ENCODE measurements around the gene RND1. TPM values are rescaled to one million over a fixed set of nuclear protein-coding genes. Genes with fewer than 3 reads are reported as not detected.

The RND1 gene
- total RNA-seq, 2 donors from 2014 or later: 0.41 to 1.6 TPM

GRCh38 chr12:48822139-48822538, 43.5 kb downstream of the RND1 start:
- intact Hi-C loops (cut with DNase I): no loop called here
- no peaks in the 10 kb centered on the region for H3K27me3 ChIP-seq (replicated peaks; ENCODE audit: insufficient read depth)
- no peak for TF ChIP-seq POLR2A (IDR thresholded peaks at IDR 0.05)
- no peak for TF ChIP-seq CTCF (IDR thresholded peaks at IDR 0.05)
- no peak for TF ChIP-seq POLR2AphosphoS5 (IDR thresholded peaks at IDR 0.05)
- no peak overlapping the region for H3K4me3 ChIP-seq
- no peaks in the 10 kb centered on the region for H3K4me1 ChIP-seq (replicated peaks)
- no peaks in the 10 kb centered on the region for H3K9me3 ChIP-seq
- H3K36me3 ChIP-seq: no peaks in the 10 kb centered on the region
- WGBS: 84% methylated on average over 5 of the region's 5 CpGs
- no peak for DNase-seq (ENCODE audit: low spot score)
- no peak overlapping the region for H3K27ac ChIP-seq

GRCh38 chr12:48819986-48820725, 45.5 kb downstream of the RND1 start:
- TF ChIP-seq POLR2A (IDR thresholded peaks at IDR 0.05): no peak
- no peak for TF ChIP-seq POLR2AphosphoS5 (IDR thresholded peaks at IDR 0.05)
- no peak for TF ChIP-seq CTCF (IDR thresholded peaks at IDR 0.05)
- Histone ChIP-seq H3K9me3 (no peaks in the 10 kb centered on the region), H3K4me3 (no peak overlapping the region), H3K4me1 (replicated peaks) (peaks cover 2% of the 10 kb centered on the region), H3K36me3 (no peaks in the 10 kb centered on the region), H3K27me3 (replicated peaks; ENCODE audit: insufficient read depth) (no peaks in the 10 kb centered on the region), H3K27ac (no peak overlapping the region)
- DNase-seq (ENCODE audit: low spot score): no peak
- intact Hi-C loops (cut with DNase I): no loop called here
- WGBS: 68% methylated on average over 5 of the region's 5 CpGs

- Histone ChIP-seq H3K4me1 (replicated peaks) (peaks cover 2% of the 10 kb centered on the region), H3K36me3 (no peaks in the 10 kb centered on the region), H3K27me3 (replicated peaks; ENCODE audit: insufficient read depth) (no peaks in the 10 kb centered on the region), H3K4me3 (peak overlapping the region; percentile 59 to 69), H3K27ac (peak overlapping the region in 1 of 2 donors; percentile 61), H3K9me3 (no peaks in the 10 kb centered on the region)
- WGBS: 16% methylated on average over 37 of the region's 37 CpGs
- no peak for TF ChIP-seq POLR2AphosphoS5 (IDR thresholded peaks at IDR 0.05)
- no peak for TF ChIP-seq POLR2A (IDR thresholded peaks at IDR 0.05)
- no peak for TF ChIP-seq CTCF (IDR thresholded peaks at IDR 0.05)
- no peak for DNase-seq (ENCODE audit: low spot score)
- intact Hi-C loops (cut with DNase I): no loop called here
These were observed 46.7 kb downstream of the RND1 start for GRCh38 chr12:48818831-48819590.

- Histone ChIP-seq H3K27ac (peak within 1 kb of the TSS in 1 of 2 donors; percentile 61), H3K4me1 (replicated peaks) (peaks cover 2% of the 10 kb centered on the region), H3K36me3 (no peaks in the 10 kb centered on the region), H3K9me3 (no peaks in the 10 kb centered on the region), H3K4me3 (peak within 1 kb of the TSS; percentile 59 to 69), H3K27me3 (replicated peaks; ENCODE audit: insufficient read depth) (no peaks in the 10 kb centered on the region)
- intact Hi-C loops (cut with DNase I): no loop called here
- TF ChIP-seq POLR2A (IDR thresholded peaks at IDR 0.05) (peak; percentile 45), CTCF (IDR thresholded peaks at IDR 0.05) (no peak), POLR2AphosphoS5 (IDR thresholded peaks at IDR 0.05) (peak; percentile 25)
- WGBS: under 1% methylated on average over 74 of the region's 79 CpGs
- DNase-seq (ENCODE audit: low spot score): peak; percentile 60
These were observed 47.5 kb downstream of the RND1 start, which contains the start of gene CACNB3 for GRCh38 chr12:48817873-48818830. Gene CACNB3 (plus strand): TSS chr12:48818496. CDS start chr12:48818930, 434 bp downstream.
